ENCODE results near the gene GDA. TPM values are rescaled to one million over a fixed set of nuclear protein-coding genes. Genes with fewer than 3 reads are reported as not detected.

GDA gene
- total and polyA plus RNA-seq, 7 donors, result 0.07 to 0.52 (median 0.16) TPM

GRCh38 chr9:72131206-72131605, 18.0 kb upstream of the GDA start:
- TF ChIP-seq, protein P1, sequence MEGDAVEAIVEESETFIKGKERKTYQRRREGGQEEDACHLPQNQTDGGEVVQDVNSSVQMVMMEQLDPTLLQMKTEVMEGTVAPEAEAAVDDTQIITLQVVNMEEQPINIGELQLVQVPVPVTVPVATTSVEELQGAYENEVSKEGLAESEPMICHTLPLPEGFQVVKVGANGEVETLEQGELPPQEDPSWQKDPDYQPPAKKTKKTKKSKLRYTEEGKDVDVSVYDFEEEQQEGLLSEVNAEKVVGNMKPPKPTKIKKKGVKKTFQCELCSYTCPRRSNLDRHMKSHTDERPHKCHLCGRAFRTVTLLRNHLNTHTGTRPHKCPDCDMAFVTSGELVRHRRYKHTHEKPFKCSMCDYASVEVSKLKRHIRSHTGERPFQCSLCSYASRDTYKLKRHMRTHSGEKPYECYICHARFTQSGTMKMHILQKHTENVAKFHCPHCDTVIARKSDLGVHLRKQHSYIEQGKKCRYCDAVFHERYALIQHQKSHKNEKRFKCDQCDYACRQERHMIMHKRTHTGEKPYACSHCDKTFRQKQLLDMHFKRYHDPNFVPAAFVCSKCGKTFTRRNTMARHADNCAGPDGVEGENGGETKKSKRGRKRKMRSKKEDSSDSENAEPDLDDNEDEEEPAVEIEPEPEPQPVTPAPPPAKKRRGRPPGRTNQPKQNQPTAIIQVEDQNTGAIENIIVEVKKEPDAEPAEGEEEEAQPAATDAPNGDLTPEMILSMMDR (IDR thresholded peaks at IDR 0.05), result no peak
- peaks cover 3% of the 10 kb centered on the region for H3K4me1 ChIP-seq
- no peak overlapping the region for H3K4me3 ChIP-seq
- intact Hi-C loops (cut with DNase I), result no loop called here
- ATAC-seq (no peak), DNase-seq (no peak)
- H3K27ac ChIP-seq, result no peak overlapping the region
- H3K27me3 ChIP-seq (ENCODE audit: insufficient read depth in 3 of 3, low read length in 2 of 3), result no peaks in the 10 kb centered on the region
- WGBS, 3 donors, result 87 to 93% (median 87%) methylated on average over 4 of the region's 4 CpGs
- H3K9me3 ChIP-seq, result no peaks in the 10 kb centered on the region
- no peaks in the 10 kb centered on the region for H3K36me3 ChIP-seq (ENCODE audit: insufficient read depth in 1 of 2, low read depth in 1 of 2)

DNA sequence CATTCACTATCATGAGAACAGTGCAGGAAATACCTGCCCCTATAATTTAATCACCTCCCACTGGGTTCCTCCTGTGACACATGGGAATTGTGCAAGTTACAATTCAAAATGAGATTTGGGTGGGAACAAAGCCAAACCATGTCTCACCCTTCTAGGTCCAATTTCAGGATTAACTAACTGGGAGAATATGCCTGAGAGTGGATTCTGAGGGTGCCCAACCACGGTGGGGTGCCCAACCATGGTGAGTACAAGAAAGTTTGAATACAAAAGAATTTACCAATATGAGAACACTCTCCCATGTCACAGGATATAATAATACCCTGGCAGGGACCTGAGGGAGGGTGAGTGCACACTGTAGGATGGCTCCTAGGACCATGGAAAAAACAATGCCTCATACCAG, 17.2 kb upstream of the GDA start:
- intact Hi-C loops (cut with DNase I), result no loop called here

GRCh38 chr9:72133365-72134035, 15.7 kb upstream of the GDA start:
- intact Hi-C loops (cut with DNase I), result no loop called here
- Histone ChIP-seq H3K4me3 (no peak overlapping the region), H3K4me1 (peaks cover 3% of the 10 kb centered on the region), H3K9me3 (no peaks in the 10 kb centered on the region), H3K27ac (no peak overlapping the region), H3K36me3 (ENCODE audit: insufficient read depth in 1 of 2, low read depth in 1 of 2) (no peaks in the 10 kb centered on the region), H3K27me3 (ENCODE audit: insufficient read depth in 3 of 3, low read length in 2 of 3) (no peaks in the 10 kb centered on the region)
- TF ChIP-seq, protein P1 (IDR thresholded peaks at IDR 0.05), result no peak
- DNase-seq, result no peak
- 77 to 80% (median 77%) methylated on average over 3 of the region's 3 CpGs for WGBS, 3 donors
- ATAC-seq, result no peak

More for the DNA sequence above, 17.2 kb upstream of the GDA start:
- TF ChIP-seq, protein P1 (IDR thresholded peaks at IDR 0.05), result no peak
- Histone ChIP-seq H3K27me3 (ENCODE audit: insufficient read depth in 3 of 3, low read length in 2 of 3) (no peaks in the 10 kb centered on the region), H3K36me3 (ENCODE audit: insufficient read depth in 1 of 2, low read depth in 1 of 2) (no peaks in the 10 kb centered on the region), H3K27ac (no peak overlapping the region), H3K9me3 (no peaks in the 10 kb centered on the region), H3K4me1 (peaks cover 3% of the 10 kb centered on the region), H3K4me3 (no peak overlapping the region)
- 55 to 83% (median 57%) methylated on average over 1 of the region's 1 CpG for WGBS, 3 donors
- DNase-seq (no peak), ATAC-seq (no peak)

DNA sequence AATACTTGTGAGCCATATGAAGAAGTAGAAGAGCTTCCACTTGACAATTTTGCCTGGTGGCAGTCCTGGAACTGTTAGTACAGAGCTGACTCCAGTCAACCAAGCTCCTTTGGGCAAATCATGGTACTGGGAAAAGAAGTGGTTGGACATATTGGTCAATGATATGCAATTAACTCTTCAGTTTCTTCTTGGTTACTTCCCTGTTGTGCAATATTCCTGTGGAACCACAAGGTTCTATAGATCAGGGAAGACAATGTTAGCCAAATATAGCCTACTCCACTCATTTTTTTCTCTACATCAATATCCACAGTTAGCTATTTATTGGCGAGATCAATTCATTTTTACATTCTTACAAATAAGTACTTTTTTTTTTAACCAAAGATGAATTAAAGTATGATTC, 14.4 kb upstream of the GDA start:
- Histone ChIP-seq H3K36me3 (ENCODE audit: insufficient read depth in 1 of 2, low read depth in 1 of 2) (no peaks in the 10 kb centered on the region), H3K9me3 (no peaks in the 10 kb centered on the region), H3K4me1 (no peaks in the 10 kb centered on the region), H3K4me3 (no peak overlapping the region), H3K27ac (no peak overlapping the region), H3K27me3 (ENCODE audit: insufficient read depth in 3 of 3, low read length in 2 of 3) (no peaks in the 10 kb centered on the region)
- DNase-seq (no peak), ATAC-seq (no peak)
- intact Hi-C loops (cut with DNase I), result no loop called here
- WGBS, 3 donors, result 92 to 97% (median 92%) methylated on average over 1 of the region's 1 CpG
- TF ChIP-seq, protein P1 (IDR thresholded peaks at IDR 0.05), result no peak

Measured in psoas muscle (tissue), 8 donors.